Trophoblast cell (in vitro differentiated cells and primary cell): ENCODE results near the gene MKLN1.

Experiments used
- DNase-seq, 2 donors: peaks; one replicate each; pipeline ENCODE4 v3.0.0-alpha.2; 2016
- H2AFZ ChIP-seq: 2 replicates; pipeline ENCODE4 v1.6.1; 2013; ENCODE audit warnings: low read length, moderate library complexity, mild to moderate bottlenecking; ENCODE audit not compliant: insufficient read depth, poor library complexity
- H2AK5ac ChIP-seq: 2 replicates; pipeline ENCODE4 v1.6.1; 2013; ENCODE audit warnings: mild to moderate bottlenecking, low read length
- H2BK120ac ChIP-seq: 2 replicates; pipeline ENCODE4 v1.6.1; 2013; ENCODE audit warnings: low read length, mild to moderate bottlenecking, moderate library complexity; ENCODE audit not compliant: insufficient read depth, poor library complexity
- H2BK12ac ChIP-seq: 2 replicates; pipeline ENCODE4 v1.6.1; 2013; ENCODE audit warnings: mild to moderate bottlenecking, low read length, moderate library complexity
- H2BK5ac ChIP-seq: 2 replicates; pipeline ENCODE4 v1.6.1; 2013; ENCODE audit warnings: low read length, low read depth, moderate library complexity, mild to moderate bottlenecking; ENCODE audit not compliant: poor library complexity
- H3K14ac ChIP-seq: 2 replicates; pipeline ENCODE4 v1.6.1; 2013; ENCODE audit warnings: mild to moderate bottlenecking, low read length
- H3K18ac ChIP-seq: 2 replicates; pipeline ENCODE4 v1.6.1; 2013; ENCODE audit warnings: mild to moderate bottlenecking, low read length
- H3K23ac ChIP-seq: 2 replicates; pipeline ENCODE4 v1.6.1; 2013; ENCODE audit warnings: low read length
- H3K27ac ChIP-seq: 2 replicates; pipeline ENCODE4 v1.5.1; 2013; ENCODE audit warnings: low read depth, mild to moderate bottlenecking, inconsistent platforms, low read length, moderate library complexity
- H3K27me3 ChIP-seq: 2 replicates; pipeline ENCODE4 v1.6.1; 2013; ENCODE audit warnings: inconsistent platforms, mild to moderate bottlenecking, low read length, moderate library complexity; ENCODE audit not compliant: insufficient read depth
- H3K36me3 ChIP-seq, 2 experiments: 1 replicate in 1 of 2; 2 replicates in 1 of 2; pipeline ENCODE4 v1.6.1; 2013; ENCODE audit warnings: low read length in 2 of 2, mild to moderate bottlenecking in 2 of 2, moderate library complexity in 1 of 2; ENCODE audit not compliant: insufficient read depth in 2 of 2, control insufficient read depth in 1 of 2
- H3K4ac ChIP-seq: 2 replicates; pipeline ENCODE4 v1.6.1; 2013; ENCODE audit warnings: low read depth, mild to moderate bottlenecking, low read length, moderate library complexity
- H3K4me1 ChIP-seq, 2 experiments: 1 replicate in 1 of 2; 2 replicates in 1 of 2; pipeline ENCODE4 v1.6.1; 2013; ENCODE audit warnings: low read length in 2 of 2, mild to moderate bottlenecking in 2 of 2, moderate library complexity in 1 of 2; ENCODE audit not compliant: insufficient read depth in 2 of 2, control insufficient read depth in 1 of 2
- H3K4me2 ChIP-seq: 2 replicates; pipeline ENCODE4 v1.6.1; 2013; ENCODE audit warnings: inconsistent platforms, mild to moderate bottlenecking, low read length, moderate library complexity
- H3K4me3 ChIP-seq: 2 replicates; pipeline ENCODE4 v1.5.1; 2013; ENCODE audit warnings: mild to moderate bottlenecking, low read depth, low read length, inconsistent platforms
- H3K79me1 ChIP-seq: one replicate; pipeline ENCODE4 v1.6.1; 2013; ENCODE audit warnings: low read length
- H3K79me2 ChIP-seq: 2 replicates; pipeline ENCODE4 v1.6.1; 2013; ENCODE audit warnings: low read length, mild to moderate bottlenecking; ENCODE audit not compliant: control insufficient read depth, insufficient read depth, poor library complexity
- H3K9ac ChIP-seq: 2 replicates; pipeline ENCODE4 v1.6.1; 2013; ENCODE audit warnings: mild to moderate bottlenecking, low read length
- H3K9me3 ChIP-seq: 2 replicates; pipeline ENCODE4 v1.6.1; 2013; ENCODE audit warnings: low read depth, mild to moderate bottlenecking, control low read depth, inconsistent platforms, low read length; ENCODE audit not compliant: insufficient read depth
- H4K12ac ChIP-seq: 2 replicates; pipeline ENCODE4 v1.6.1; 2013; ENCODE audit warnings: low read depth, mild to moderate bottlenecking, low read length, moderate library complexity
- H4K8ac ChIP-seq: 2 replicates; pipeline ENCODE4 v1.6.1; 2013; ENCODE audit warnings: low read depth, mild to moderate bottlenecking, low read length, moderate library complexity
- H4K91ac ChIP-seq: one replicate; pipeline ENCODE4 v1.6.1; 2013; ENCODE audit warnings: low read depth, mild to moderate bottlenecking, low read length, moderate library complexity
- WGBS: extraction: QIAGEN DNeasy Blood & Tissue Kit; methylation state at CpG from one replicate; pipeline ENCODE4 v1.1.7; 2013; ENCODE audit warnings: missing lambda C conversion rate; ENCODE audit not compliant: insufficient read length, insufficient coverage; ENCODE audit errors: extremely low coverage; 5-methylcytosine and 5-hydroxymethylcytosine counted together

Gene MKLN1

DNA sequence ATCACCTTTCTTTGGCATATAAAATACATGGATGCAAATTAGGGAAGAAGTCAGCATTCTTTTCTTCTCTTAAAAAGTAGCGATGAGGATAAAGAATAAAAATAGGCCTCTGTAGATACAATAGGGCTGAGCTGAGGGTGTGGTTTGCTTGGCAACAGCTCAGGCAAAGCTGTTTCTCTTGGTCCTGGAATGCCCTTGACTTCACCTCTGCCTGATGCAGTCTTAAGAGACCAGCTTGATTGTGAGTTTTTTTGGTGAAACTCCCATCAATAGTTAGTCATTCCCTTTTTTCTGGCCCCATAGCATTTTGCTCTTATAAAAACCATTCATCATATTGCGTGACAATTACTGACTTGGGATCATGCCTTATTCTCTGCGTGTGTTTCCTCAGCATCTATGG, 42.1 kb upstream of the MKLN1 start:
- Histone ChIP-seq H2BK12ac (no peak overlapping the region), H2BK5ac (no peak overlapping the region)

DNA sequence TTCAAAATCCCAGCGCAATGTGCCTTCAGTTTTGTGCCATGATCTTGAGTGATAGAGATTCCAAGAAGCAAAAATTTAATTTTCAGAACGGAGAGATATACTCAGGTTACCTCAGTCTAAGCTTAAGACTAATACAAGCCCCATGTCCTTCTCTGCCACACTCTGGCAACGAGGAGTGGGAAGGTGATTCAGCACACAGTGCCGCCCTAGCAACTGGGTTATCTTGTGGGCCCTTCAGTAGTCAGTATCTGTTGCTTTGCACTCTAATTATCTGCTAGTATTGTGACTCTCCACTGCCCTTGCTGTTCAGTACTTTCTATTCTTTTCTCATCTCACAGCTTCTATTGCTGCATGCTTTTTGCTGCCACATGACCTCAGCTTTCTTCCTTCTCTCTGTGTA, 39.2 kb upstream of the MKLN1 start:
- no peak overlapping the region for H4K91ac ChIP-seq
- no peak overlapping the region for H2BK120ac ChIP-seq
- H2AFZ ChIP-seq: no peak overlapping the region
- no peak overlapping the region for H3K18ac ChIP-seq
- no peak overlapping the region for H3K4me2 ChIP-seq
- no peak overlapping the region for H3K4ac ChIP-seq
- no peak overlapping the region for H3K14ac ChIP-seq
- no peak overlapping the region for H2BK5ac ChIP-seq
- no peaks in the 10 kb centered on the region for H3K4me1 ChIP-seq
- WGBS: no CpG with 5 or more reads among the region's 4 CpGs
- no peaks in the 10 kb centered on the region for H3K27me3 ChIP-seq
- no peaks in the 10 kb centered on the region for H3K79me1 ChIP-seq
- H2AK5ac ChIP-seq: no peak overlapping the region
- no peak overlapping the region for H2BK12ac ChIP-seq
- no peak overlapping the region for H3K9ac ChIP-seq
- no peak overlapping the region for H3K23ac ChIP-seq
- H3K27ac ChIP-seq: no peak overlapping the region
- H3K4me3 ChIP-seq: no peak overlapping the region
- no peak overlapping the region for H4K8ac ChIP-seq
- H3K36me3 ChIP-seq: no peaks in the 10 kb centered on the region
- no peaks in the 10 kb centered on the region for H3K79me2 ChIP-seq
- DNase-seq: no peak
- H3K9me3 ChIP-seq: no peaks in the 10 kb centered on the region
- no peak overlapping the region for H4K12ac ChIP-seq

More for the DNA sequence above, 42.1 kb upstream of the MKLN1 start:
- H4K91ac ChIP-seq: no peak overlapping the region
- H3K9ac ChIP-seq: no peak overlapping the region
- WGBS: no CpG with 5 or more reads among the region's 3 CpGs
- H3K79me1 ChIP-seq: no peaks in the 10 kb centered on the region
- no peak overlapping the region for H3K27ac ChIP-seq
- no peak overlapping the region for H2BK120ac ChIP-seq
- no peak overlapping the region for H3K4me3 ChIP-seq
- no peak overlapping the region for H3K4ac ChIP-seq
- no peak overlapping the region for H2AK5ac ChIP-seq
- no peak overlapping the region for H4K12ac ChIP-seq
- H3K9me3 ChIP-seq: no peaks in the 10 kb centered on the region
- H3K4me1 ChIP-seq: no peaks in the 10 kb centered on the region
- no peak overlapping the region for H3K18ac ChIP-seq
- H3K14ac ChIP-seq: no peak overlapping the region
- H3K27me3 ChIP-seq: no peaks in the 10 kb centered on the region
- H3K4me2 ChIP-seq: no peak overlapping the region
- no peak overlapping the region for H3K23ac ChIP-seq
- H3K36me3 ChIP-seq: no peaks in the 10 kb centered on the region
- H2AFZ ChIP-seq: no peak overlapping the region
- no peak for DNase-seq
- H3K79me2 ChIP-seq: no peaks in the 10 kb centered on the region
- no peak overlapping the region for H4K8ac ChIP-seq

DNA sequence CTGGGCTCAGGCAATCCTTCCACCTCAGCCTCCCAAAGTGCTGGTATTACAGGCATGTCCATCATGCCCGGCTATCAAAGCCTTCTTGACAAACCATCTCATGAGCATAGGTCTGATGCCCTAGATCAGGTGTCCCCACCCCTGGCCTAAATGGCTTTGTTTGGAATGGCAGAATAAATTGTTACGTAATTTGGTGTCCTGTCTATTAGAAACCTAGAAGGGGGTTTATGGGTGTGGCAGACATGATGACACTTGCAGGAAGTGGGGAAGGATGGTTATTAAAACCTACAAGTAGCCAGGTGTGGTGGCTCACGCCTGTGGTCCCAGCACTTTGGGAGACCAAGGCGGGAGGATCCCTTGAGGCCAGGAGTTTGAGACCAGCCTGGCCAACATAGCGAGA, 38.6 kb upstream of the MKLN1 start:
- no peak overlapping the region for H3K27ac ChIP-seq
- H3K9ac ChIP-seq: no peak overlapping the region
- no peak overlapping the region for H3K14ac ChIP-seq
- H3K79me2 ChIP-seq: no peaks in the 10 kb centered on the region
- no peak overlapping the region for H2AFZ ChIP-seq
- WGBS: no CpG with 5 or more reads among the region's 5 CpGs
- H3K4ac ChIP-seq: no peak overlapping the region
- no peak overlapping the region for H4K12ac ChIP-seq
- H2BK5ac ChIP-seq: no peak overlapping the region
- H2AK5ac ChIP-seq: no peak overlapping the region
- no peak overlapping the region for H3K18ac ChIP-seq
- no peak for DNase-seq
- H3K4me3 ChIP-seq: no peak overlapping the region
- H3K23ac ChIP-seq: no peak overlapping the region
- H2BK120ac ChIP-seq: no peak overlapping the region
- no peaks in the 10 kb centered on the region for H3K4me1 ChIP-seq
- no peak overlapping the region for H4K8ac ChIP-seq
- no peaks in the 10 kb centered on the region for H3K36me3 ChIP-seq
- H3K9me3 ChIP-seq: no peaks in the 10 kb centered on the region
- H2BK12ac ChIP-seq: no peak overlapping the region
- no peaks in the 10 kb centered on the region for H3K27me3 ChIP-seq
- no peak overlapping the region for H3K4me2 ChIP-seq
- no peaks in the 10 kb centered on the region for H3K79me1 ChIP-seq
- no peak overlapping the region for H4K91ac ChIP-seq

DNA sequence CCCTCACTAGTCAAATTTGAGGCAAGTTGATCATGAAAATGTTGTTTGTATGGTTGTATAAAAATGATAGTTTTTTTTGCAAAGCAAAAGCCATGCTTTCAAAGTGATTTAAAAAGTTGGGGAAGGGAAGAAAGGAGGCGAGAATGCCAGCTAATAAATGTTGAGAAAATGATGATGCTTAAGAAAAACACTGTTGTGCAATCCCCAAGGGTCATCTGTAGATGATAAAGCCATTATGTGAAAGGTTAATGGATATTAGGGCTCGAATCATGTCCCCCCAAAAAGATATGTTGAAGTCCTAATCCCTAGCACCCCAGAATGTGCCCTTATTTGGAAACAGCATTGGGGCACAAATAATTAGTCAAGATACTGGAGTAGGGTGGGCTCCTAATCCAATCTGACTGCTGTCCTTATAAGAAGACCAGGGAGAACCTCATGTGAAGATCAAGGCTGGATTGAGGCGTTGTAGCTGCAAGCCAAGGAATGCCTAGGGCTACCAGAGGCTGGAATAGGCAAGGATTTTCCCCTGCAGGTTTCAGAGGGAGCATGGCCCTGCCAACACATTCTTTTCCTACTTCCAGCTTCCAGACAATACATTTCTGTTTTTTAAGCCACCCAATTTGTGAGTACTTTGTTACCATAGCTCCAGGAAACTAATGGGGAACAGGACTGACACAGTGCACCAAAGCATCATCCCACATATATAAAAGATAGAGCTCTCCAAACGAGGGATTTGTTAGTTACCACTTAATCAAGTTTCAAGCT, 35.4 kb upstream of the MKLN1 start:
- H3K27me3 ChIP-seq: no peaks in the 10 kb centered on the region
- no peak overlapping the region for H2AFZ ChIP-seq
- no peaks in the 10 kb centered on the region for H3K4me1 ChIP-seq
- no peak overlapping the region for H3K4ac ChIP-seq
- no peaks in the 10 kb centered on the region for H3K36me3 ChIP-seq
- no peak overlapping the region for H4K12ac ChIP-seq
- no peak overlapping the region for H2BK5ac ChIP-seq
- no peaks in the 10 kb centered on the region for H3K9me3 ChIP-seq
- H3K79me1 ChIP-seq: no peaks in the 10 kb centered on the region
- H4K8ac ChIP-seq: no peak overlapping the region
- H3K27ac ChIP-seq: no peak overlapping the region
- H3K4me2 ChIP-seq: no peak overlapping the region
- no peak overlapping the region for H2AK5ac ChIP-seq
- H4K91ac ChIP-seq: no peak overlapping the region
- H2BK12ac ChIP-seq: no peak overlapping the region
- no peaks in the 10 kb centered on the region for H3K79me2 ChIP-seq
- no peak overlapping the region for H3K4me3 ChIP-seq
- H3K14ac ChIP-seq: no peak overlapping the region
- no peak for DNase-seq
- H3K23ac ChIP-seq: no peak overlapping the region
- no peak overlapping the region for H3K9ac ChIP-seq
- H2BK120ac ChIP-seq: no peak overlapping the region
- WGBS: no CpG with 5 or more reads among the region's 4 CpGs
- no peak overlapping the region for H3K18ac ChIP-seq
